Measurements from ENCODE around the gene CD83. TPM values are rescaled to one million over a fixed set of nuclear protein-coding genes. Genes with fewer than 3 reads are reported as not detected.

CD83 gene
- total RNA-seq, 1 donor: 0.86 TPM

GRCh38 chr6:14132921-14133275 lies 15.3 kb downstream of the CD83 start:
- no peak overlapping the region for H3K4me3 ChIP-seq (ENCODE audit: low read depth, low read length)
- no peak for TF ChIP-seq CTCF (IDR thresholded peaks at IDR 0.05; ENCODE audit: insufficient read depth, low read depth, low read length)
- no peak for DNase-seq (ENCODE audit: low read depth)

- DNase-seq (ENCODE audit: low read depth): no peak
- no peak for TF ChIP-seq CTCF (IDR thresholded peaks at IDR 0.05; ENCODE audit: insufficient read depth, low read depth, low read length)
- H3K4me3 ChIP-seq (ENCODE audit: low read depth, low read length): no peak overlapping the region
These were observed 16.8 kb downstream of the CD83 start for GRCh38 chr6:14134211-14134910.

GRCh38 chr6:14135893-14136539 lies 18.4 kb downstream of the CD83 start:
- no peak for DNase-seq (ENCODE audit: low read depth)
- no peak overlapping the region for H3K4me3 ChIP-seq (ENCODE audit: low read depth, low read length)
- TF ChIP-seq CTCF (IDR thresholded peaks at IDR 0.05; ENCODE audit: insufficient read depth, low read depth, low read length): no peak

GRCh38 chr6:14138701-14139215 lies 21.2 kb downstream of the CD83 start:
- H3K4me3 ChIP-seq (ENCODE audit: low read depth, low read length): no peak overlapping the region
- TF ChIP-seq CTCF (IDR thresholded peaks at IDR 0.05; ENCODE audit: insufficient read depth, low read depth, low read length): no peak
- DNase-seq (ENCODE audit: low read depth): no peak

GRCh38 chr6:14141351-14142062 lies 23.9 kb downstream of the CD83 start:
- H3K4me3 ChIP-seq (ENCODE audit: low read depth, low read length): no peak overlapping the region
- TF ChIP-seq CTCF (IDR thresholded peaks at IDR 0.05; ENCODE audit: insufficient read depth, low read depth, low read length): no peak
- no peak for DNase-seq (ENCODE audit: low read depth)

GRCh38 chr6:14142063-14142450 lies 24.5 kb downstream of the CD83 start:
- no peak overlapping the region for H3K4me3 ChIP-seq (ENCODE audit: low read depth, low read length)
- TF ChIP-seq CTCF (IDR thresholded peaks at IDR 0.05; ENCODE audit: insufficient read depth, low read depth, low read length): no peak
- DNase-seq (ENCODE audit: low read depth): no peak

Measured in fibroblast of villous mesenchyme (primary cell).